ENCODE data around the gene CNDP1.
A peak's percentile ranks its signal among the peaks of the same experiment; 100 is the strongest.

The CNDP1 gene

GRCh38 chr18:74623047-74623816, 88.9 kb downstream of the CNDP1 start:
- H3K27ac ChIP-seq, result no peak overlapping the region
- TF ChIP-seq, protein P1, sequence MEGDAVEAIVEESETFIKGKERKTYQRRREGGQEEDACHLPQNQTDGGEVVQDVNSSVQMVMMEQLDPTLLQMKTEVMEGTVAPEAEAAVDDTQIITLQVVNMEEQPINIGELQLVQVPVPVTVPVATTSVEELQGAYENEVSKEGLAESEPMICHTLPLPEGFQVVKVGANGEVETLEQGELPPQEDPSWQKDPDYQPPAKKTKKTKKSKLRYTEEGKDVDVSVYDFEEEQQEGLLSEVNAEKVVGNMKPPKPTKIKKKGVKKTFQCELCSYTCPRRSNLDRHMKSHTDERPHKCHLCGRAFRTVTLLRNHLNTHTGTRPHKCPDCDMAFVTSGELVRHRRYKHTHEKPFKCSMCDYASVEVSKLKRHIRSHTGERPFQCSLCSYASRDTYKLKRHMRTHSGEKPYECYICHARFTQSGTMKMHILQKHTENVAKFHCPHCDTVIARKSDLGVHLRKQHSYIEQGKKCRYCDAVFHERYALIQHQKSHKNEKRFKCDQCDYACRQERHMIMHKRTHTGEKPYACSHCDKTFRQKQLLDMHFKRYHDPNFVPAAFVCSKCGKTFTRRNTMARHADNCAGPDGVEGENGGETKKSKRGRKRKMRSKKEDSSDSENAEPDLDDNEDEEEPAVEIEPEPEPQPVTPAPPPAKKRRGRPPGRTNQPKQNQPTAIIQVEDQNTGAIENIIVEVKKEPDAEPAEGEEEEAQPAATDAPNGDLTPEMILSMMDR (IDR thresholded peaks at IDR 0.05), result peak; percentile 62
- no peak for TF ChIP-seq ZFX (IDR thresholded peaks at IDR 0.05; ENCODE audit: borderline replicate concordance)

DNA sequence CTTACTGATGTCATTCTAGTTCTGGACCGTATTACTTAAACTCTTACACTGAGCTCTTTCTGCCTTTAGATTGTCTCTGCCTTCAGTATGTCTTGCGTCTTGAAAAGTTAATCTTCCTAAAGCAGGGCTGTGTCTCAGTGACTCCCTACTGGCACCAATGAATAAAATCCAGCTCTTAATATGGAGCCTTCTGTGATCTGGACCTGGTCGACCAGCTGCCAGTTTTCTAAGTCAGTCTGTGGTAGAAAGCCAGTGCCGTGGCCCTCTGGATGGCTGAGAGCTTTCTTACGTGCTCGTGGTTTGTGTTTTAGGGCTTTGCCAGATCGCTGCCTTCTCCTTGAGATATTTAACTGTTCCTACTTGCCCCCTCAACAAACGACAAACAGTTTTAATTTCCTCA, 90.2 kb downstream of the CNDP1 start:
- H3K27ac ChIP-seq, result no peak overlapping the region
- TF ChIP-seq, protein P1 (IDR thresholded peaks at IDR 0.05), result no peak
- no peak for TF ChIP-seq ZFX (IDR thresholded peaks at IDR 0.05; ENCODE audit: borderline replicate concordance)

GRCh38 chr18:74625157-74625556, 90.9 kb downstream of the CNDP1 start:
- TF ChIP-seq, protein P1 (IDR thresholded peaks at IDR 0.05), result no peak
- no peak for TF ChIP-seq ZFX (IDR thresholded peaks at IDR 0.05; ENCODE audit: borderline replicate concordance)
- H3K27ac ChIP-seq, result no peak overlapping the region

GRCh38 chr18:74626049-74626874, 92.0 kb downstream of the CNDP1 start:
- no peak for TF ChIP-seq ZFX (IDR thresholded peaks at IDR 0.05; ENCODE audit: borderline replicate concordance)
- TF ChIP-seq, protein P1 (IDR thresholded peaks at IDR 0.05), result no peak
- H3K27ac ChIP-seq, result no peak overlapping the region

DNA sequence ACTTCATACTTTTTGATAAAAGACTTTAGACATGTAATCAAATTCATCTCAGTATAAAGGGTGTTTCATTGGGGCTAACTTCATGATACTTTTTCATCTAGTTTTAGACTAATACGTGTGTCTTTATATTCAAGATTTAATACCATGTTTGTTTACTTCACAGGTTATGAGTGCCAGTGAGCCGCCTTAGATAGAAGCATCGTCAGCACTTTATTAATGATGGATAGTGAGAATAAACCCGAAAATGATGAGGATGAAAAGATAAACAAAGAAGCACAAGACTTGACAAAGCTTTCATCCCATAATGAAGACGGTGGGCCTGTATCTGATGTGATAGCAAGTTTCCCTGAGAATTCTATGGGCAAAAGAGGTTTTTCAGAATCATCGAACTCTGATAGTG, 96.5 kb downstream of the CNDP1 start:
- no peak overlapping the region for H3K27ac ChIP-seq
- TF ChIP-seq ZFX (IDR thresholded peaks at IDR 0.05; ENCODE audit: borderline replicate concordance), result no peak
- TF ChIP-seq, protein P1 (IDR thresholded peaks at IDR 0.05), result no peak

- TF ChIP-seq ZFX (IDR thresholded peaks at IDR 0.05; ENCODE audit: borderline replicate concordance), result no peak
- TF ChIP-seq, protein P1 (IDR thresholded peaks at IDR 0.05), result no peak
- H3K27ac ChIP-seq, result no peak overlapping the region
Observed at GRCh38 chr18:74631212-74631611, 96.9 kb downstream of the CNDP1 start.

All from 22Rv1 (cell line).